Renal cortex interstitium (tissue), 11 donors: ENCODE results near the gene NPY5R. TPM values are rescaled to one million over a fixed set of nuclear protein-coding genes. Genes with fewer than 3 reads are reported as not detected.

ENCODE experiments used
- DNase-seq, 11 donors: peaks; one replicate each; pipeline ENCODE4 v3.0.0-alpha.2; 2013; ENCODE audit warnings: low read depth in 9 of 11, low spot score in 4 of 11; ENCODE audit errors: extremely low read depth in 1 of 11
- polyA plus RNA-seq, 3 donors: library from polyadenylated mRNA; unstranded; fragments of 120-200 nt; gene quantifications; one replicate each; pipeline ENCODE4 v1.2.1, GENCODE V29; 2013; ENCODE audit not compliant: insufficient read length in 3 of 3

The NPY5R gene
- polyA plus RNA-seq, 3 donors: 3.2 to 5.0 (median 4.4) TPM

DNA sequence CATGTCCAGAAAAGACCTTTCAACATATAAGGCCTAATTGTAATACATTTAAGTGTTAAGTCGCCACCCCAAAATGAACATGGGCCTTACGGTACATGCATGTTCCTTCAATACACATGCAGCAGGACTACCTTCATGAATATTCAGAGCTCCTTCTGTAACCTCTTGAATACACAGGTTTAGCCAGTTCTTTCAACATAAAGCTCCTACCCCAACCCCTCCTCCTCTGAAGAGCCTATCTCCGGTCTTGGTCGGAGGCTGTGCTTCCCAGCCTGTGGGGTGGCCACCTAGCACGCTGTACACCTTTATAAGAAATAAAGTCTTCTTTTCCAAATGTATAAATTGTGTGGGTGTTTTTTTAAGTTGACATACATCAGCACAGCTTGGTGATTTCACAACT, 28.3 kb downstream of the NPY5R start:
- DNase-seq: no peak

DNA sequence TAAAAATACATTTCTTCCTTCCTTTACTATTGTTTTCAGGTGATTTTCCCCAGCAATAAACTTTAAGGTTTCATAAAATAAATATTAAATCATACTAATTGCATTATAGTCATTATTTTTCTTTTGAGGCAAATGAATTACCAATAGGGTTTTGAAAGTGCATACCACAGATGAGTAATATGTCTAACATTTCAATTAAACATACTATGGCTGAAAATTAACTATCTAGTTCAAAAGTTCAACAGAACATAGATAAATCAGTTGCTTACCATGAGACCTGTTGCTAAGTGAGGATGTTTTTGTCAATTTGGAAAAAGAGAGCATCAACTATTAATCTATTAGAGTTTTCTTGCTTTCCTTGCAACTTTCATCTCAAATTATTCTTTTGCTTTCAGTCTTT, 35.0 kb downstream of the NPY5R start:
- DNase-seq: no peak

DNA sequence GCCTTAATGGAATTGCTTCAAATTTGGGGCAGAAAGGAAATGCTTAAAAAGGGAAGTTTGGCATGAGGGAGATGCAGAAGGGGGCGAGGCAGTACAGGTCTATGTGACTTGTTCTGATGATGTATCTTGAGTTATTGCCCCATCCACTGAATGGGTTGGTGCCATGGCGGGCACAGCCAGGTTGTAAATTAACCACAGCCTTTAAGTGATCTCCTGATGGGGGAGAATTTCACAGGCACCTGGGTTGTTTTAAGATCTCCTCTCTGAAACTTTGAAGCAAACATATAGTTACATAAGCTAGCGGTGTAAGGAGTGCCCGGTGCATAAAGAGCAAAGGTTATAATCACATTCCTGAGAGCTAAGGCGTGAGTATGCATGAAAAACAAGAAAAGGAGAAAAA, 37.0 kb downstream of the NPY5R start:
- DNase-seq: no peak

DNA sequence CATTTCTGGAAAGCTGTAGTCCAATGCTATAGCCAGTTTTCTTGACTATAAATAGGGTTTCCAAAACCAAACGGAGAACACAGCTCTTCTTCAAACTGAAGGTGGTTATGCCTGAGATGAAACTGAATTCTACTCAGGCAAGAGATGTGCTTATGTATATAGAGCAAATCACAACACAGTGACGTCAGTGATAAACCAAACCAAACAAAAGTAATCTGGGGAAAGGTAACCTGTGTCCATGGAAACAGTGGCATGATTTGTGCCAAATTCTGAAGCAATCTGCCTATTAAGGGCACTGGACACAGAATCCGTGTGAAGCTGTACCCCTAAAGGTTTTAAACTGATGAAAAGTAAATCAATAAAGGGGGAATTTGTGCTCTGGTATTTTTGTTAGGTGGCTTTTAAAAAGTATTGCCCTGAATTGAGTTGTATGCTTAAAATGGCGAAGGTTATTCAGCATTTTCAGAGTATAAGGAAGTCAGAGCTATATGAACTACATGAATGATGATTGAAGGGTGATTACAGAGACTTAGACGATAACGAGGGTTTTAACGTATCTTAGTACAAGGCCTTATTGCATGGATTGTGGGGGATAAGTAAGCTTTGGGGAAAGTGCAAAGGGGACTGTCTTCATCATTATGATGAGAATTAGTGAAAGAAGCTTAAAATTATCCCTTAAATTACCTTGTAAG, 38.6 kb downstream of the NPY5R start:
- no peak for DNase-seq

DNA sequence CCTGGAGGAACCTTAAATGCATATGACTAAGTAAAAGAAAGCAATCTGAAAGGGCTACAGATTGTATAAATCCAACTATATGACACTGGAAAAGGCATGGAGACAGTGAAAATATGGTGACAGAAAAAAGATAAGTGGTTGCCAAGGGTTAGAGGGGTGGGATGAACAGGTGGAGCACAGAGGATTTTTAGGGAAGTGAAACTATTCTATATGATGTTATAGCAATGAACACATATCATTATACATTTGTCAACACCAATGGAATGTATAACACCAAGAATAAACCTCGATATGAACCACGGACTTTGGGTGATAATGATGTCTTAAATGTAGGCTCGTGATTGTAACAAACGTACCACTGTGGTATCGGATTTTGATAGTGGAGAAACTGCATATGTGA, 40.7 kb downstream of the NPY5R start:
- no peak for DNase-seq

DNA sequence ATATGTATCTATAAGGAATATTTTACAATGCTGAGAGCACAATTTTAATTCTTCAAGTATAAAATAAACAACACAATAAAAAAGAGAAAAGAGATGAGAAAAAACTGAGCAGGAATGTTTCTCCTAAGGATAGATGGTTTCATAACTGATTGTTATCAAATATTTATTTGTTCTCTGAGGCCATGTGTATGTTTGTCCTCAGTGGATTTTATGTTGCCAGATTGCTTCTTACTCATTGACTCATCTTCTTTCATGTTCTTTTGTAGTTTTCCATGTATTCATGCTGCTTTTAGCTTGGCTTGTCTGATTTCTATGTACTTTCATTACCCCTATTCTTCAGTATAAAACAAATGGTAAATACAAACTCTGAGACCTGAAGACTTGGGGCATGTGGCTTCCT, 41.2 kb downstream of the NPY5R start:
- no peak for DNase-seq

DNA sequence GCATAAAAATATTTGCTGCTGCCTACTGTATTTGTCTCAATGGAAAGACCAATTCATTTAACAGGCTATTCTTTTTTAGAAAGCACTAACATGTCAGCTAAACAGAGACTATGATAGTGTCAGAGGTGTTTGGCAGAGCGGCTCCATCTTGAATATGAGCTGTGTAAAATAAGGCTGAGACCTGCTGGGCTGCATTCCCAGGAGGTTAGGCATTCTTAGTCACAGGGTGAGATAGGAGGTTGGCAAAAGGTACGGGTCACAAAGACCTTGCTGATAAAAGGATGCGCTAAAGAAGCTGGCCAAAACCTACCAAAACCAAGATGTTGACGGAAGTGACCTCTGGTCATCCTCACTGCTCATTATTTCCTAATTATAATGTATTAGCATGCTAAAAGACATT, 41.8 kb downstream of the NPY5R start:
- DNase-seq: no peak

DNA sequence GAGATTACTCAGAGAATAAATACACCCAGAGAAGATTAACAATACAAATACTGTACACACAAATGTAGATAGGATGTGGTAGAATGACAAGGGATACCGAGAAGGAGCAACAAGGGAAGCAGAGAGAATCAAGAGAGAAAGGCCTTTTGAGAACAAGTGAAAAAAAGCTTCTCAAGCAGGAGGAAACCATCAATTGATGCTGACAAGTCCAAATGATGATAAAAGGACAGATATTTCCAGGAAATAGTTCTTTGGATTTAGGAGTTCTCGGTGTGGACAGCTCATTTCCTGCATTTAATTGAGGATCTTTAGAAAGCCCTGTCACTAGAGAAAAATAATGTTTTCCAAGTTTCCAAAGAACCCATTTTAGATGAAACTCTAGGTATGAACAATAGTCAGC, 48.1 kb downstream of the NPY5R start:
- no peak for DNase-seq

DNA sequence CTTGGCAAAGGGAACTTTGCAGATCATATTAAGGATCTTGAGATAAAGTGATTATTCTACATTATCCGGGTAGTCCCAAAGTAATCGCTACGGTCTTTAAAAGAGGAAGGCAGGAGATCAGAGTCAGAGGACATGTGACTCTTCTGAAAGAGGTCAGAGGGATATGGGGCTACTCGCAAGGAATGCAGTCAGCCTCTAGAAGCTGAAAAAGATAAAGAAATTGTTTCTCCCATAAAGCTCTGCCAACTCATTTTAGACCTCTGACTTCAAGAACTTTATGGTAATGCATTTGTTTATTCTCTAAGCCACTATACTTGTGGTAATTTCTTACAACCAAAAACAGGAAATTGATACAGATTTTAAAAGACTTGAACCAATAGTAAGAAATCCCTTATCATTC, 48.6 kb downstream of the NPY5R start:
- DNase-seq: no peak

DNA sequence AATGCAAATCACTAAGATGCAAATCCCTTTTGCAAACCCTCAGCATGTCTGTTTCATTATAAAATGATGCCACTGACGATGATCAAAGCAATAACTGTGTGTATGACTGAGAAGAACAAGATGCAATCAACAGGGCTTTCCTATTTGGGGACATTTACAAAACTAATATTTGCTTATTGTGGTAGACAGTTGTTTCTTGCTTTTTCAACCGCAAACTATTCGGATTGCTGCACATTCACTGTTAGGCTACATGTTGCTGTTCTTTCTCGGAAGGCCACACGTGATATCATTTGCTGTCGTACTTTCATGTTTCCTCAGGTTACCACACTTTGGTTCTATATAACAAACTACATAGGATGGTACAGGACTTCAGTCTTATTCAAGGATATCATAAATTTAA, 49.8 kb downstream of the NPY5R start:
- no peak for DNase-seq

DNA sequence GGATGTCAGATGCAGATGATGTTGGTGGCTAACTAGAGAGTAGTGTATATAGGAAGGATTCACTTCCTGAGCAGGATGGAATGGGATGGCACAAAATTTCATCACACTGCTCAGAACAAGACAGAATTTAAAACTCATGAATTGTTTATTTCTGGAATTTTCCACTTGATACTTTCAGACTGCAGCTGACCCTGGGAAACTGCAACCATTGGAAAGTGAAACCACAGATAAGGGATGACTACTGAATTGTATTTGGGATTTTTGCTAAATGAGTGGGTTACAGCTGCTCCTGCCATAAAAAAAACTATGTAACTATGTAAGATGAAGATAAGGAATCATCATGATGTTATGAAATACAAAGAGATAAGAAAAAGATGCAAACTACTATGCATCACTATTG, 51.4 kb downstream of the NPY5R start:
- no peak for DNase-seq

DNA sequence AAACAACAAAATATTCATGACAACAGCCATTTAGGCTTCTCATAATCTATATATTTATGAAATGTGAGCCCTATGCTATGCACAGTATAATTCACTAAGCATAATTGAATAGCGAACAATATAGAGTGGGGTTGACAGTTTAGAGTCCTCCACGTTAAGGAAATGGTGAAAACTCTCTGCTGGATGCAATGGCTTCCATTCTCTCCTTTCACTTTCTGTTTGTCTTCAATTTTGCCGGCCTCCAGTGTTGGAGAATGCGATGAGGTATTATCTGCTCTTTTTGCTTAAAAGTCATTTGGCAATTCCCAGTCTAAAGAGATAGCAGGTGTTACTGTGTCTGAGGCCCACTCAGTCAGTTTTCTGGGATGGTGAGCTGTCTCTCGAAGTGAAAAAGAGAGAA, 52.1 kb downstream of the NPY5R start:
- DNase-seq: no peak

DNA sequence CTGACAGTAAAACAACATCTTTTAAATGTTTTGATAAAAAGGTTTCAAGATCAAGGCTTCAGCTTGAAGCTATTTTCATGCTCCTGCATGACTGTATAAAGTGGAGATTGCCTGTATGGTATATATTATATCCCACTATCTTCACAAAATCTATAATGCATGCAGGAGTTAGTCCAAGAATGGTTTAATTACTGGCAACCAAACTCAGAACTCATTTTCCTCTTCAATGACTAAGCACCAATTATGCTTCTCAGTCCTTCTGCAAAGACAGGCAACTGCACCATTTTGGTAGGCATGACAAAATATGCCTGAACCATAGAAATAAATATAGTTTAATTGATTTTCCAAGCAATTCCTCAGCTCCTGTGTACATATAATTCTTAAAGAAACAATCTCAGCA, 54.5 kb downstream of the NPY5R start:
- no peak for DNase-seq

DNA sequence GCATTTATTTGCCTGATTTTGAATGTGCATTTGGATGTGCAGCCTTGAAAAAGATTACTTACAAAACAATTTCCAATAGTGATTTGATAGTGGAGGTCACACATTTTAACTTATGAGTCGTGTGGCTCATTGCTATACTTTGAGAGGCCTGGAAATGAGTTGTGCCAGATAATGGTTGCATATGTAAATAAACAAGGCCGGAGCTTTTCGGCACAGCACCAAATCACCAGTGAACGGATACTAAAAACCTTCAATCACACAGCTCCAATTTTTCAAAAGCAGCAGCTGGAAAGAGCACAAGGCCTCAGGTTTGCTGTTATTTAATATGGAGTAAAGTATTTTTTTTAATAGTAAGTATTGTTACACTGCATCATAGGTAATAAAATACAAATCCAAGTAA, 57.2 kb downstream of the NPY5R start:
- no peak for DNase-seq

Other genes with a start within 250 kb of the NPY5R start
- 10 to 100 TPM; 23.2 to 29.2 (median 26.3) TPM for gene NAF1, start 177.0 kb upstream of the NPY5R start, polyA plus RNA-seq
- gene NPY1R, start 11.3 kb upstream of the NPY5R start, polyA plus RNA-seq: 10 to 100 TPM; 14.9 to 21.0 (median 20.8) TPM
- gene TKTL2, start 129.9 kb downstream of the NPY5R start, polyA plus RNA-seq: under 1 TPM in 1 of 3 donors, not detected in 2; 0.04 TPM
- gene TMA16, start 150.8 kb downstream of the NPY5R start, polyA plus RNA-seq: 10 to 100 TPM; 38.0 to 41.6 (median 39.4) TPM